Measurements from ENCODE around the gene BOLL.
A peak's percentile ranks its signal among the peaks of the same experiment; 100 is the strongest.

Gene BOLL

DNA sequence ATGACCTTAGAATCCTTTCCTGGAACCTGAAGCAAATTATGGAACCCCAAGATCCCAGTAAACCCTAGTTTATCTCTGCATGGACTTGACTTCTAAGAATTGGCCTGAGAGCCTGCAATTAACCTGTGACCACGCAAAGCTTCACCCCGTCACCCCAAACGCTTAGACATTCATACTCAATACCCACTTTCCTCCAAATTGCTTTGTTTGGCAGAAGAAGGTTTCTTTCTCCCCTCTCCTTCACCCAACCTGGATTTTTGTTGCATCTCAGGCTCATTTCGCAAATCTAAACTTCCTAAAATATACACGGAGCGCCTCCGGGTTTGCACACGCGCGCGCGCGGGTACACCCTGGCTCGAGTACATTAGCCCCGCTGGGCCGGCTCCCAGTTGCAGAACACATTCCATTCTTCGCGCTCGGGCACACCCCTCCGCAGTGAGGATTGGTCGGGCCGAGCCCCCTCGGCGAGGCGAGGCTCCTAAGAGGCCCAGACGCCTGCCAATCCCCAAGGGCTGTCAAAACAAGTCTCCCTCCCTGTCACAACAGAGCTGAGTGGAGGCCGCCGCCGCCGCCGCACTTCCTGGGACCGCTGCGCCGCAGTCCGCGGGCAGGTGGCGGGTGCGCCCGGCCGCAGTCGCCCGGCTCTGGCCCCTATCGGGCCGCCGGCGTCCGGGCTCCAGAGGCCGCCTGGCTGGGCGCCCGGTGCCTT lies 19.1 kb upstream of the BOLL start, which contains the start of gene PLCL1:
Gene PLCL1, plus strand, starts transcription at position 545 of the 709 bp plus-strand sequence.
- Mint-ChIP-seq H3K9me3 (ENCODE audit: low read depth) (no peaks in the 10 kb centered on the region), H3K27ac (peak within 1 kb of the TSS; percentile 84), H3K36me3 (no peaks in the 10 kb centered on the region), H3K4me1 (ENCODE audit: low read depth) (peaks cover 43% of the 10 kb centered on the region), H3K27me3 (peaks cover 4% of the 10 kb centered on the region), H3K4me3 (peak within 1 kb of the TSS; percentile 92)

DNA sequence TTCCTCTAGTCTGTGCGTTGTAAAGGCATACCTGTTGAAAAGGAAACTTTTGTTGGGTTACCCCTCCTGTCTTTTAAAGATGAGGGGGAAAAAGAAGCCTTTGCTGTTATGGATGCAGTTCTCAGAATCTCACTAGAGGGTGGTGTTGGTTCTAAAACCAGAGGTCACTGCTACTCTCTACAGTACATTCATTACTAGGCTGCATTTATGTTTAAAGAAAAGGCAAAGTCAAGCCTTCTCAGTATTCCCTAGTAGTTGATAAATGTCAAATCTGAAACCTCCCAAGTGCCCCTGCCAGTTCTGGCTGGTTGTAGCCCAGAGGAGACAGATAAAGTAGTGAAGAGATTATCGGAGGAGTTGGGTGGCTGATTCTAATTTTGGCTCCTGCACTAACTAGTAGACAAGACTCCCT lies 17.9 kb upstream of the BOLL start:
- H3K27ac Mint-ChIP-seq: no peak overlapping the region
- H3K27me3 Mint-ChIP-seq: peaks cover 4% of the 10 kb centered on the region
- H3K9me3 Mint-ChIP-seq (ENCODE audit: low read depth): no peaks in the 10 kb centered on the region

DNA sequence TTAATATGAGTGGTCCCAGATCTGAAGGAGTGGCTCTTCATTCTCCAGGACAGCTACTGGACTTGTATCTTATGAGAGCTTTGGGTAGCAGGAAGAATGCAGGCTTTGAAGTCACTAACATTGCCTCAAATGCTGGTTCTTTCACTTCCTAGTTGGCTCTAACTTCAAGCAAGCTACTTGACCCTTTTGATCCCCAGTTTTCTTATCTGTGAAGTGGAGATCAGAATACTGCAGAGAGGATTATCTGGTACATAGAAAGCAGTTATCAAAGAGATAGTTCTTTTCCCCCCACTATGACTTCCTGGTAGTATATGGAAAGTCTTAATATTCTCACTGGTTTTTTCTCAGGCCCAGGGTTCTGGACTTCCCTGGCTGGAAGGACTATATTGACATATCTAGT lies 15.9 kb upstream of the BOLL start:
- Mint-ChIP-seq H3K4me1 (ENCODE audit: low read depth) (peaks cover 20% of the 10 kb centered on the region), H3K36me3 (no peaks in the 10 kb centered on the region), H3K27me3 (peaks cover 6% of the 10 kb centered on the region), H3K4me3 (no peak overlapping the region), H3K9me3 (ENCODE audit: low read depth) (no peaks in the 10 kb centered on the region), H3K27ac (no peak overlapping the region)

More for the DNA sequence above, 17.9 kb upstream of the BOLL start:
- no peaks in the 10 kb centered on the region for H3K36me3 Mint-ChIP-seq
- H3K4me1 Mint-ChIP-seq (ENCODE audit: low read depth): peaks cover 36% of the 10 kb centered on the region
- peak overlapping the region; percentile 68 for H3K4me3 Mint-ChIP-seq

DNA sequence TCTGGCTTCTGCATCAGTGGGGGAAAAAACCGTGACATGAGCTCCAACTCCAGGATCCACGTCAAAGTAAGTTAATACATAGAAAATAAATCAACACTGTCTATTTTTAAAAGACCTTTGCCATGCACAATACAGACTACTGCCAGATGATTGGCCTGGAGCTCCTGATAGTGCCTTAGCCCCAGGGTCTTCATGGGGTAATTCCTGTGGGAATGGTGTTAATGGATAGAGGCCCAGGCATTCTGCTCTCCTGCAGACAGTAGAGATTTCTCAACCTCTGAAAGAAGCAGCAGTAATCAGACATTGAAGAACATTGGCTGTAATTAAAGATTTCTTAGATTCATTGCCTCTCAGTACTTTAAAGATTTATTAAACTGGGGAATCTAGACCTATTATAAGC lies 15.0 kb upstream of the BOLL start:
- Mint-ChIP-seq H3K9me3 (ENCODE audit: low read depth) (no peaks in the 10 kb centered on the region), H3K27me3 (peaks cover 10% of the 10 kb centered on the region), H3K36me3 (no peaks in the 10 kb centered on the region), H3K4me3 (no peak overlapping the region), H3K27ac (no peak overlapping the region), H3K4me1 (ENCODE audit: low read depth) (peaks cover 12% of the 10 kb centered on the region)

DNA sequence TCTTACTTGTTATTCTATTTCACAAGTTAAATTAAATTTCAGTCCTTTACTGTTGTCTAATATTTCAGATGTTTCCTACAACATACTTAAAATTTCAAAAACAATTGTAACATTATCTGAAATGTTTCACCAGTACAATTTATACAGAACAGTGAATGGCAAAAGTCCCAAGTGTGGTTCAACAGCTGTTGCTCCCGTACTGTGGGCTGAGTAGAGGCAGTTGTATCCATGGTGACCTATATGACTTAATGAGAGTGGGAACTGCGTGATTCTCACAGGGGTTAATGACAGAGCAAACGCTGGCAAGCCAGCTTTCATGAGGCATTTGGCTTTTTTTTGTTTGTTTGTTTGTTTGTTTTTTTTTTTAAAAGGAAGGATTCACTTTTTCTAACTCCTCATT lies 13.9 kb upstream of the BOLL start:
- Mint-ChIP-seq H3K27ac (no peak overlapping the region), H3K4me3 (no peak overlapping the region), H3K36me3 (no peaks in the 10 kb centered on the region), H3K4me1 (ENCODE audit: low read depth) (peaks cover 9% of the 10 kb centered on the region), H3K9me3 (ENCODE audit: low read depth) (no peaks in the 10 kb centered on the region), H3K27me3 (peaks cover 12% of the 10 kb centered on the region)

DNA sequence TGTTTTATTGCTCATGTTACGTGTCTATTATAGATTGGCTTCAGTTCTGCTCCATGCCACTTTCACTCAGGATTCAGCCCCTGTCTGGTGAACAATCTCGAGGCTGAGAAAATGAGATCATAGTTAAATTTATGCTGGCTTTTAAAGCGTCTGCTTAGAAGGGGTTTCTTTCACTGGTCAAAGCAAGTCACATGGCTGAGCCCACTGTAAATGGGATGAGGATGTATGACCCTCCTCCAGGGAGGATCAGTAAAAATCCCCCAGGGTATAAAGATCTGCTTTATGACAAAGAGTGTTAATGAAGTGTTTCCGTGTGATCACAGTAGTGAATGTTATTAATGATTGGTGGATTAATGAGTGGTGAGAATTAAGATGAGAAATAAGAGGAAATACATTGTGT lies 13.1 kb upstream of the BOLL start:
- Mint-ChIP-seq H3K9me3 (ENCODE audit: low read depth) (no peaks in the 10 kb centered on the region), H3K4me1 (ENCODE audit: low read depth) (peaks cover 3% of the 10 kb centered on the region), H3K36me3 (no peaks in the 10 kb centered on the region), H3K27ac (no peak overlapping the region), H3K4me3 (no peak overlapping the region), H3K27me3 (peaks cover 12% of the 10 kb centered on the region)

DNA sequence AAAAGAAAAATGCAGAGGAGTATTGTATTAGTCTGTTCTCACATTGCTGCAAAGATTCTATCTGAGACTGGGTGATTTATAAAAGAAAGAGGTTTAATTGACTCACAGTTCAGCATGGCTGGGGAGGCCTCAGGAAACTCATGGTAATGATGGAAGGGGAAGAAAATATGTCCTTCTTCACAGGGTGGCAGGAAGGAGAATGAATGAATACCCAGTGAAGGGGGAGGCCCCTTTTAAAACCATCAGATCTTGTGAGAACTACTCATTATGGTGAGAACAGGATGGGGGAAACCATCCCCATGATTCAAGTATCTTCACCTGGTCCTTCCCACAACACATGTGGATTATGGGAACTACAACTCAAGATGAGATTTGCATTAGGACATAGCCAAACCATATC lies 10.2 kb upstream of the BOLL start:
- H3K9me3 Mint-ChIP-seq (ENCODE audit: low read depth): no peaks in the 10 kb centered on the region
- H3K4me3 Mint-ChIP-seq: no peak overlapping the region
- H3K36me3 Mint-ChIP-seq: peaks cover 4% of the 10 kb centered on the region
- H3K4me1 Mint-ChIP-seq (ENCODE audit: low read depth): no peaks in the 10 kb centered on the region
- H3K27ac Mint-ChIP-seq: no peak overlapping the region
- H3K27me3 Mint-ChIP-seq: peaks cover 15% of the 10 kb centered on the region

DNA sequence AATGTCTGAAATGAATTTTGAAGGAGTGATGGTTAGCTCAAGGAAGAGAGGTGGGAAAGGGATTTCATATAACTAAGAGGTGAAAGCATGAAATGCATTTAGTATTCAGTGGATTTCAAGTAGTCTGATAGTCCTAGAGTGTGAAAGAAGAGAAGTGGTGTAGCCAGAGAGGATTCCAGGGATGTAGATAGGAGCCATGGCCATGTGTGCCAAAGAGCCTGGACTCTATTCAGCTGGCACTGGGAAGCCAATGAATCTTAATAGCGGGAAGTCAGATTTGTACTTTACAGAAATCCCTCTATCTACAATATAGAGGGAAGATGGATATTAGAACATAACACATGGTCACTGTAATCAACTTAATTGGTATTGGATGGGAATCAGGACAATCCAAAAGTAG lies 8.3 kb upstream of the BOLL start:
- no peak overlapping the region for H3K4me3 Mint-ChIP-seq
- peaks cover 4% of the 10 kb centered on the region for H3K36me3 Mint-ChIP-seq
- peaks cover 15% of the 10 kb centered on the region for H3K27me3 Mint-ChIP-seq
- H3K4me1 Mint-ChIP-seq (ENCODE audit: low read depth): no peaks in the 10 kb centered on the region
- no peaks in the 10 kb centered on the region for H3K9me3 Mint-ChIP-seq (ENCODE audit: low read depth)
- no peak overlapping the region for H3K27ac Mint-ChIP-seq

DNA sequence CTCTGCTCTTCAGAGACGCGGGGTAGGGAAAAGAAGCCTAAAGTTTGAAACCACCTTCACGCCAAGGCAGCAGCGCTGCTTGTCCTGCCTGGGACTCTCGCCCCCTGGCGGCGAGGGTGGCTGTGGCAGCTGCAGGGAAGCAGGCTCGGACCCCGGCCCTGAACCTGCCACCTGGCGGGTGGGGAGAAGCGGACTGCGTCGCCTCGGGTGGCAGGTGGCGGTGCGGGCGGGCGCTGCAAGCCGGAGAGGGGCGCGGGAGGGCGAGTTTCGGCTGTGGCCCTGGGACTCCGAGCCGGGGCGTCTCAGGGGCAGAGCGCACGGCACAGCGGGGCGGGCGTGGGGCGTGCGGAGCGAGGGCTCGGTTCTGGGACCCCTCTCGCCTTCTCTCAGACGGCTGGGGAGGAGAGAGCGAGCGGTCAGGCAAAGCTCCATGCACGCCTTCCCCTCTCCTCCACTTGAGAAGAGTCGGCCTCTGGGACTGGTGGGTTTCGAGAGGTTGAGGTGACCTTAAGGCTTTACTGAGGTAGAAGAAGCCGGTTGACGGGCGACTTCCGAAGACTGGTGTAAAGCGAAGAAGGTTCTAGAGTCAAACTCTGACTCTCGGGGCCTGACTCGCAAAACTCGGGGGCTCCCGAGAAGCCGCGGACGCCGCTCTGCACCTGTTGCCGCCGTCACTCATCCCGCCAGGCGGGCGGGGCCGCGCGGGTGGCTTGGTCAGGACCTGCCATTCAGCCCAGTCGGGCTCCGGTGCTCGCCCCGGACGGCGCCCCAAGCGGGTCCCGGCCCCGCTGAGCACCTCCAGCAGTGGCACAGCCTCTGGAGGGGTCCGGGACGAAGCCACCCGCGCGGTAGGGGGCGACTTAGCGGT lies 1.1 kb upstream of the BOLL start:
- Mint-ChIP-seq H3K27me3 (peaks cover 16% of the 10 kb centered on the region), H3K27ac (peak overlapping the region; percentile 46), H3K4me1 (ENCODE audit: low read depth) (peaks cover 2% of the 10 kb centered on the region), H3K9me3 (ENCODE audit: low read depth) (no peaks in the 10 kb centered on the region), H3K36me3 (no peaks in the 10 kb centered on the region), H3K4me3 (peak overlapping the region; percentile 78)

DNA sequence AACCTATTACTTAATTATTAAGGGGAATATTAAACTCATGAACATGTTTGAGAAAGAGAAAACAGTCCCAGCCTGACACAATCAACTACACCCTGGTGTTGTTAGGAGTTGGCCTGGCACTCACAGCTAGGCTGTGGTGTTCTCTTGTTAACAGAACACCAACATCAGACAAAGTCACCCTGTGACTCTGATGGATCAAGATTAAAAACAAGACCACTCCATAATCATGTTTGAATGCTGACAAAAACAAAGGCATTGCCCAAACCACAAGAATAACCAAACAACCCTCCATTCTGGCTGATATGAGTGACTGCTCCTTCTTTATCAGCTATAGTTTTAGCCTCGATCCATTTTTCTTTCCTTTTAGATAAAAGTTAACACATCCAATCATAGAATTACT lies 3.0 kb downstream of the BOLL start:
- Mint-ChIP-seq H3K4me1 (ENCODE audit: low read depth) (peaks cover 2% of the 10 kb centered on the region), H3K9me3 (ENCODE audit: low read depth) (no peaks in the 10 kb centered on the region), H3K36me3 (no peaks in the 10 kb centered on the region), H3K27ac (no peak overlapping the region), H3K4me3 (no peak overlapping the region), H3K27me3 (peaks cover 7% of the 10 kb centered on the region)

DNA sequence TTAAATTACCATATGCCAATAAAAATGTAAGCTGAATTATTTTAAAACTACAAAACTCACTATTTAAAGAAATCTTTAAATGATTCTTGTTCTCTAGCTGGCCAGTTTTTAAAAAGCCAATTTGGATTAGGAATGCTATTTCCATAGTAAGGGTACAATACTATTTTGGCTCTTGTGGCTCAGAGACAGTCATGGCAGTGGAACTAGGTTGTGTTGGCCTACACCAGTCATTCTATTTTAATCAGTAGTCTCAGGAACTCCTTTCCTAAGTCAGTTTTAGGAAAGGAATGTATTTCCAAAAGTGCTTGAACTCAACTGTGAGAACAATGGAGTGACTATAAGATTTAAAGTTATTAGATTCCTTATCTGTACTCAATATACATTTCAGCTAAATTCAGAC lies 5.9 kb downstream of the BOLL start:
- H3K36me3 Mint-ChIP-seq: no peaks in the 10 kb centered on the region
- H3K27ac Mint-ChIP-seq: no peak overlapping the region
- peaks cover 9% of the 10 kb centered on the region for H3K27me3 Mint-ChIP-seq
- H3K9me3 Mint-ChIP-seq (ENCODE audit: low read depth): no peaks in the 10 kb centered on the region
- no peaks in the 10 kb centered on the region for H3K4me1 Mint-ChIP-seq (ENCODE audit: low read depth)
- no peak overlapping the region for H3K4me3 Mint-ChIP-seq

DNA sequence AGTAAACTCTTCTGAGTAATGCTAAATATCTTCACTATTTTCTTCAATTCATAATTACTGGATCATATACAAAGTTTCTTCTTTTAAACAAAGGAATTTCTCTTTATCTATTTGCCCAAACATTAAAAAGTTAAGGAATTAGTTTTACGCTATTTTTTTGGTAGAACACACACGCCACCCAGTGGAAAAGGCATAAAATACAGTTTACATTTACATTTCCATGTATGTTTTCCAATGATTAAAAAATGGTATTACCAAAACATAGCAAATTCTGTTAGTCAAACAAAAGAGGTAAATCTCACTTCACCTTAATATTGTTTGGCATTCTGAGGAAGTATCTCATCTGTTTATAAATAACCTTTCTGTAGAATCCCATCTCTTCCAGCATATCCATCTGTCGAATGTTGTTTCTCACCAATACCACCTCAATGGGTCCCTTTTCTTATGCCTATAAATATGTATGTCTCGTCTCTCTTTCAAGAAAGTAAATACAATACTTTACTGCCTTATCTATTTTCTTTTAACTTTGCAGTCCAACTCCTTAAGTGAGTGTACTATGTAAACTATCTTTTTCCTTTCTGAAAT lies 7.2 kb downstream of the BOLL start:
- H3K27ac Mint-ChIP-seq: no peak overlapping the region

DNA sequence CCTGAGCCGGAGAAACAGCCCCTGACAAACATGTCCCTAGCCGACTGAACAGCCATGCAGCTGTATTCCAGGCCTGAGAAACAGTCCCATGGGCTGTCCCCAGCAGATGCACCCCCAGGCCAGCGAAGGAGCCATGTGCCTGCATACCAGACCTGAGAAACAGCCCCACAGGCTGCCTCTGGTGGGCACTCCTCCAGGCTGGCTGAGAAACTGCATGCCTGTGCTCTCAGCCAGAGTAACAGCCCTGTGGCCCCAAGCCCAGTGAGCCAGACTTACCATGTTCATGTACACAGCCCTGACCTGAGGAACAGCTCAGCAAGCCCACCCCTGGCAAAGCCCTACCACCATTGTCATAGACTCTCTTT lies 24.8 kb downstream of the BOLL start:
- Mint-ChIP-seq H3K4me1 (ENCODE audit: low read depth) (no peaks in the 10 kb centered on the region), H3K36me3 (peaks cover 10% of the 10 kb centered on the region), H3K27me3 (peaks cover 4% of the 10 kb centered on the region), H3K27ac (no peak overlapping the region), H3K9me3 (ENCODE audit: low read depth) (peaks cover 14% of the 10 kb centered on the region), H3K4me3 (no peak overlapping the region)

More for the DNA sequence above, 7.2 kb downstream of the BOLL start:
- H3K4me1 Mint-ChIP-seq (ENCODE audit: low read depth): no peaks in the 10 kb centered on the region
- H3K36me3 Mint-ChIP-seq: no peaks in the 10 kb centered on the region
- no peaks in the 10 kb centered on the region for H3K9me3 Mint-ChIP-seq (ENCODE audit: low read depth)
- H3K4me3 Mint-ChIP-seq: no peak overlapping the region
- peaks cover 9% of the 10 kb centered on the region for H3K27me3 Mint-ChIP-seq

DNA sequence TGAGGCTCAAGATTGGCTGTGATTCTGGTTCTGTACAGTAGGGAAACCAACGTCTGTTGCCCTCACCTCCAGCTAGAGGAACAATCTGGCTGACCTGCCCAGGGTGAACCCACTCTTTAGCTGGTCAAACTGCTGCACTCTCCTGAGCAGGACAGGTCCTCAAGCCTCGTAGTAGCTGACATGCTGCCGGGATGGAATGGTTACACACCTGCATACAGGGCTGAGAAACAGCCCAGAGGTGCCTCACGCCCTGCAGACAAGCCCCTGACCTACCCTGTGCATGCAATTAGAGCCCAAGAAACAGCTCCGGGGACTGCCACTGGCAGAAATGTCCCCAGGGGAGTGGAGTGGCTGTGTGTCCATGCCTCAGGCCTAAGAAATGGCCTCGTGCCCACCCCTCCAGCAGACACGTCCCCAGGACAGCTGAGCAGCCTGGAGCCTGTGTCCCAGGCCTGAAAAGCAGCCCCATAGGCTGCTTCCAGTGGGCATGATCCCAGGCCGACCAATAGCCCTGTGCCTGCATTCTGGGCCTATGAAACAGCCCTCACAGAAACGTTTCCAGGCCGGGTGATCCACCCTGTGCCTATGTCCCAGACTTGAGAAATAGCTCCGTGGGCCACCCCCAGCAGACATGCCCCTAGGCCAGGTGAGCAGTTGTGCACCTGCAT lies 25.4 kb downstream of the BOLL start:
- Mint-ChIP-seq H3K4me1 (ENCODE audit: low read depth) (no peaks in the 10 kb centered on the region), H3K27me3 (peaks cover 4% of the 10 kb centered on the region), H3K27ac (no peak overlapping the region), H3K4me3 (no peak overlapping the region), H3K36me3 (peaks cover 10% of the 10 kb centered on the region), H3K9me3 (ENCODE audit: low read depth) (peaks cover 14% of the 10 kb centered on the region)

DNA sequence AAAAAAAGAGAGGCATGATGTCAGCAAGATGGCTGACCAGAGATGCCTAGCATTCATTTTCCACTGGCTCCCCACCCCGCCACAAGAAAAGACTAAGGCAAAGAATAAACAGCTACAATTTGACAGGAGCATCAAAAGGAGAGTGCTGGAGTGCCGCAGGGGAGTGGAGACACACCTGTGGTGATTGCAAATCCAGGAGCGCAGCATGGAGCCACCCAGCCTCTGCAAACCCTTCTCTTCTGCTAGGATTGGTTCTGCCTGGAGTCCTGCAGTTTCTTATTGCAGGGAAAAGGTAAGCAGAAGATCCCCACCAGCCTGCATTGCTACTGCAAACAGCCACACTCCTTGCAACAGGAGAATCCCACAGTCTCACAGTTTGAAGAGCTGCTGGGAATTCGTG lies 26.1 kb downstream of the BOLL start:
- Mint-ChIP-seq H3K36me3 (peaks cover 10% of the 10 kb centered on the region), H3K27ac (no peak overlapping the region), H3K4me3 (no peak overlapping the region), H3K4me1 (ENCODE audit: low read depth) (no peaks in the 10 kb centered on the region), H3K9me3 (ENCODE audit: low read depth) (peaks cover 14% of the 10 kb centered on the region), H3K27me3 (peaks cover 4% of the 10 kb centered on the region)

Data from activated naive CD8-positive, alpha-beta T cell (primary cell).